ENCODE measurements around the gene ALDOA.

DNA sequence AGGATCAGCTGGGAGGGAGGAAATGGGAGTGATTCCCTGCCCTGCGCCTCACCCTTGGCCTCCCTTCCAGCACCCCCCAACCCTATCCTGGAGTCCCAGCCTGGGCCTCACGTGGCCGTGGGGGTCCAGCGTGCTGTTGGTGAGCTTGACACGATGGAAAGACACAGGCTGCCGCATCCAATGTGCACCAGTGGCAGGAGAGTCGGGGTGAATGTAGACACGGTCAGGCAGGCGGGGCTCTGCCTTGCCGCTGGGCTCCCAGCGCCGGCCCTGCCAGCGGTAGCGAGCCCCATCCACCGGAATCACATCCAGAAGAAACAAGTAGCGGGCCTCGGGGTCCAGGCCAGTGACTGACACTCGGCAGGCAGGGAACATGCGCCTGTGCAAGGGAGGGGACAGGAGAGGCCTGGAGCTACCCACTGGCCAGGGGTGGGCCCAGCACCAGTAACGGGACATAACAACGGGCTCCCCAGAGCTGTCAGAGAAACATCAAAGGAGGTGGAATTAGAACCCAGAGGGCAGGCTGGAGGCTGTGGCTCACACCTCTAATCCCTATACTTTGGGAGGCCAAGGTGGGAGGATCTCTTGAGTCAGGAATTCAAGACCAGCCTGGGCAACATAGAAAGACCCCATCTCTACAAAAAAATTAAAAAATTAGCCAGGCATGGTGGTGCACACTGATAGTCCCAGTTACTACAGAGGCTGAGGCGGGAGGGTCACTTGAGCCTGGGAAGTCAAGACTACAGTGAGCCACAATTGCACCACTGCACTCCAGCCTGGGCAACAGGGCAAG, 23.5 kb downstream of the ALDOA start:
- TF ChIP-seq, protein P1, sequence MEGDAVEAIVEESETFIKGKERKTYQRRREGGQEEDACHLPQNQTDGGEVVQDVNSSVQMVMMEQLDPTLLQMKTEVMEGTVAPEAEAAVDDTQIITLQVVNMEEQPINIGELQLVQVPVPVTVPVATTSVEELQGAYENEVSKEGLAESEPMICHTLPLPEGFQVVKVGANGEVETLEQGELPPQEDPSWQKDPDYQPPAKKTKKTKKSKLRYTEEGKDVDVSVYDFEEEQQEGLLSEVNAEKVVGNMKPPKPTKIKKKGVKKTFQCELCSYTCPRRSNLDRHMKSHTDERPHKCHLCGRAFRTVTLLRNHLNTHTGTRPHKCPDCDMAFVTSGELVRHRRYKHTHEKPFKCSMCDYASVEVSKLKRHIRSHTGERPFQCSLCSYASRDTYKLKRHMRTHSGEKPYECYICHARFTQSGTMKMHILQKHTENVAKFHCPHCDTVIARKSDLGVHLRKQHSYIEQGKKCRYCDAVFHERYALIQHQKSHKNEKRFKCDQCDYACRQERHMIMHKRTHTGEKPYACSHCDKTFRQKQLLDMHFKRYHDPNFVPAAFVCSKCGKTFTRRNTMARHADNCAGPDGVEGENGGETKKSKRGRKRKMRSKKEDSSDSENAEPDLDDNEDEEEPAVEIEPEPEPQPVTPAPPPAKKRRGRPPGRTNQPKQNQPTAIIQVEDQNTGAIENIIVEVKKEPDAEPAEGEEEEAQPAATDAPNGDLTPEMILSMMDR (IDR thresholded peaks at IDR 0.05): no peak
- TF ChIP-seq POLR2A (IDR thresholded peaks at IDR 0.05): no peak

Measured in vagina (tissue), 2 donors.